ENCODE results near the gene PTH1R. TPM values are rescaled to one million over a fixed set of nuclear protein-coding genes. Genes with fewer than 3 reads are reported as not detected.

The PTH1R gene
- total RNA-seq: 14.5 TPM
- long read RNA-seq, transcript PTH1R-201 (14 exons, 2,123 nt): minor isoform, 12 of 55 reads
- long read RNA-seq, transcript PTH1R-204 (15 exons, 1,914 nt): major isoform, 17 of 55 reads
- long read RNA-seq, partial matches to known transcripts: 4 of 55 reads
- long read RNA-seq, other reads (novel, unspliced or antisense): 22 of 55 reads

DNA sequence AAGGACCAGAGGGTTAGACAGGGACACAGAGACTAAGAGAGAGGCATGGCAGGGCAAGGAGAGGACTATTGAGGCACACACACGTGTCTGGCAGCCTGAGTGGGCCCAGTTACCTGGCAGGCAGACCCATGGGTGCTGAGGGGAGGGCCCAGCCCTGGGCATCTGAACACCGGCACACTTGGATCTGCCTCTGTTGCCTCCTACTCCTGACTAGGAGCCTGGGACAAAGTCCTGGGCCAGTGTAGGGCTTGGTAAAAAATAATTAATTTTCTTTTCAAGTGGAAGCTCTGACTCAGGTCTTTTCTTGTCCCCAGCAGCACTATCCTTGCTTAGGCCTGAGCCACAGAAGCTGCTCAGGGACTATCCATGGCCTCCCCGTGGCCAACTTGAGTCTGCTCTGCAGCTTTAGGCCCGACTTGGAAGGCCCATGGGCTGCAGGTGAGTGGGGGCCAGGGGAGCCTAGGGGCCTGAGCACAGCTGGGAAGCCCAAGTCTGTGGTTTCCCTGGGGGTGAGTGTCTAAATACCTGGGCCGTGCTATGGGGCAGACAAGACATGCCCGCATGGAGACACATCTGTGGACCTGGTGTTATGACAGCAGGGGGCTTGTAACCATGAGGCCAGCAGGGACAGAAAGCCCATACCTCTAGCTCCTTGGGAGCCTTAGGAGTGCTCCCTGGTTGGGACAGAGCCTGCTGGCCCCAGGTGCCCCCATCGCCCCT is at the start of gene PTH1R:
PTH1R (plus strand) TSS at position 316 of the 720 bp plus-strand sequence. CDS start 5,839 bp downstream, outside the sequence.
- intact Hi-C loops (cut with DNase I): no loop called here
- H3K27ac ChIP-seq: no peak within 1 kb of the TSS
- no peak for ATAC-seq
- H3K27me3 ChIP-seq (ENCODE audit: low read depth): peaks cover 26% of the 10 kb centered on the region
- H3K4me1 ChIP-seq: peaks cover 8% of the 10 kb centered on the region
- DNase-seq: no peak
- H3K9me3 ChIP-seq: no peaks in the 10 kb centered on the region
- TF ChIP-seq, protein P1, sequence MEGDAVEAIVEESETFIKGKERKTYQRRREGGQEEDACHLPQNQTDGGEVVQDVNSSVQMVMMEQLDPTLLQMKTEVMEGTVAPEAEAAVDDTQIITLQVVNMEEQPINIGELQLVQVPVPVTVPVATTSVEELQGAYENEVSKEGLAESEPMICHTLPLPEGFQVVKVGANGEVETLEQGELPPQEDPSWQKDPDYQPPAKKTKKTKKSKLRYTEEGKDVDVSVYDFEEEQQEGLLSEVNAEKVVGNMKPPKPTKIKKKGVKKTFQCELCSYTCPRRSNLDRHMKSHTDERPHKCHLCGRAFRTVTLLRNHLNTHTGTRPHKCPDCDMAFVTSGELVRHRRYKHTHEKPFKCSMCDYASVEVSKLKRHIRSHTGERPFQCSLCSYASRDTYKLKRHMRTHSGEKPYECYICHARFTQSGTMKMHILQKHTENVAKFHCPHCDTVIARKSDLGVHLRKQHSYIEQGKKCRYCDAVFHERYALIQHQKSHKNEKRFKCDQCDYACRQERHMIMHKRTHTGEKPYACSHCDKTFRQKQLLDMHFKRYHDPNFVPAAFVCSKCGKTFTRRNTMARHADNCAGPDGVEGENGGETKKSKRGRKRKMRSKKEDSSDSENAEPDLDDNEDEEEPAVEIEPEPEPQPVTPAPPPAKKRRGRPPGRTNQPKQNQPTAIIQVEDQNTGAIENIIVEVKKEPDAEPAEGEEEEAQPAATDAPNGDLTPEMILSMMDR (IDR thresholded peaks at IDR 0.05): no peak
- no peak within 1 kb of the TSS for H3K4me3 ChIP-seq
- H3K36me3 ChIP-seq: no peaks in the 10 kb centered on the region

- DNase-seq (no peak), ATAC-seq (no peak)
- intact Hi-C loops (cut with DNase I): no loop called here
- Histone ChIP-seq H3K4me3 (no peak overlapping the region), H3K36me3 (no peaks in the 10 kb centered on the region), H3K27ac (no peak overlapping the region), H3K27me3 (ENCODE audit: low read depth) (no peaks in the 10 kb centered on the region), H3K9me3 (no peaks in the 10 kb centered on the region), H3K4me1 (no peaks in the 10 kb centered on the region)
- TF ChIP-seq, protein P1 (IDR thresholded peaks at IDR 0.05): no peak
These were observed 47.8 kb upstream of the PTH1R start for GRCh38 chr3:46829699-46830208.

GRCh38 chr3:46830801-46831200 is 46.7 kb upstream of the PTH1R start:
- no peaks in the 10 kb centered on the region for H3K4me1 ChIP-seq
- no peaks in the 10 kb centered on the region for H3K36me3 ChIP-seq
- H3K9me3 ChIP-seq: no peaks in the 10 kb centered on the region
- ATAC-seq: no peak
- no peak for DNase-seq
- H3K27ac ChIP-seq: no peak overlapping the region
- intact Hi-C loops (cut with DNase I): no loop called here
- TF ChIP-seq, protein P1 (IDR thresholded peaks at IDR 0.05): no peak
- no peak overlapping the region for H3K4me3 ChIP-seq
- H3K27me3 ChIP-seq (ENCODE audit: low read depth): no peaks in the 10 kb centered on the region

GRCh38 chr3:46831316-46831715 is 46.2 kb upstream of the PTH1R start:
- intact Hi-C loops (cut with DNase I): no loop called here
- Histone ChIP-seq H3K27ac (no peak overlapping the region), H3K4me1 (no peaks in the 10 kb centered on the region), H3K4me3 (no peak overlapping the region), H3K36me3 (no peaks in the 10 kb centered on the region), H3K27me3 (ENCODE audit: low read depth) (no peaks in the 10 kb centered on the region), H3K9me3 (no peaks in the 10 kb centered on the region)
- no peak for ATAC-seq
- DNase-seq: no peak
- TF ChIP-seq, protein P1 (IDR thresholded peaks at IDR 0.05): no peak

DNA sequence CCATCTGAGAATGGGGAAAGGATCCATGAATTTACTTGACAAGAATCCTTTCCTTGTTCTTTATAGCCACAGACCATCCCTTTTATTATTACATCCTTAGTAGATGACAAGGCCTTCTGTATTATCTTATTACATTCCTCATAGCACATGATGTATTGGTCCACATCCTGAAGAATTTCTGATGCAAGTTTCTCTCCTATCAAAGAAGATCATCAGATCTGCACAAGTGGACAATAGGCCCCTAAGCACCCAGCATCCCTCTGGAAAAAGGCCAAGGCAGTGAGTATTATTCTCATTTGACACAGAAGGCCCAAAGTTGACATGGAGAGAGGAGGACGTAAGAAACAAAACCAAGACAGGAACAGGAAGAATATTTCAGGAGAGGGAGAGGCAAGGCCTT is 45.7 kb upstream of the PTH1R start:
- Histone ChIP-seq H3K27me3 (ENCODE audit: low read depth) (no peaks in the 10 kb centered on the region), H3K4me1 (no peaks in the 10 kb centered on the region), H3K36me3 (no peaks in the 10 kb centered on the region), H3K9me3 (no peaks in the 10 kb centered on the region), H3K4me3 (no peak overlapping the region), H3K27ac (no peak overlapping the region)
- DNase-seq (no peak), ATAC-seq (no peak)
- intact Hi-C loops (cut with DNase I): no loop called here
- TF ChIP-seq, protein P1 (IDR thresholded peaks at IDR 0.05): no peak
